Measurements from ENCODE around the gene KCNG2.
"Not testable (repeated sequence)": the region's sequence is repeated elsewhere in the genome, so short reads cannot be mapped to it uniquely, and the experiment has no call there.

The KCNG2 gene

GRCh38 chr18:79872527-79873444 is 75.0 kb downstream of the KCNG2 start:
- DNase-seq (ENCODE audit: low spot score) = no peak

GRCh38 chr18:79873449-79874110 is 75.8 kb downstream of the KCNG2 start:
- DNase-seq (ENCODE audit: low spot score) = no peak

GRCh38 chr18:79874553-79875530 is 77.1 kb downstream of the KCNG2 start:
- no peak for DNase-seq (ENCODE audit: low spot score)

GRCh38 chr18:79875531-79875919 is 77.8 kb downstream of the KCNG2 start:
- DNase-seq (ENCODE audit: low spot score) = no peak

GRCh38 chr18:79875931-79876461 is 78.3 kb downstream of the KCNG2 start:
- DNase-seq (ENCODE audit: low spot score) = no peak

GRCh38 chr18:79876497-79876896 is 78.8 kb downstream of the KCNG2 start:
- no peak for DNase-seq (ENCODE audit: low spot score)

- no peak for DNase-seq (ENCODE audit: low spot score)
These were observed 79.7 kb downstream of the KCNG2 start for GRCh38 chr18:79877163-79878091.

GRCh38 chr18:79878246-79878645 is 80.5 kb downstream of the KCNG2 start:
- not testable (repeated sequence) for DNase-seq (ENCODE audit: low spot score)

- DNase-seq (ENCODE audit: low spot score) = no peak
These were observed 81.1 kb downstream of the KCNG2 start for GRCh38 chr18:79878741-79879378.

- DNase-seq (ENCODE audit: low spot score) = no peak
These were observed 81.8 kb downstream of the KCNG2 start for GRCh38 chr18:79879566-79879965.

GRCh38 chr18:79881695-79882094 is 84.0 kb downstream of the KCNG2 start:
- DNase-seq (ENCODE audit: low spot score) = no peak

GRCh38 chr18:79882522-79883241 is 84.9 kb downstream of the KCNG2 start:
- DNase-seq (ENCODE audit: low spot score) = no peak

- no peak for DNase-seq (ENCODE audit: low spot score)
These were observed 85.9 kb downstream of the KCNG2 start for GRCh38 chr18:79883461-79884293.

GRCh38 chr18:79884294-79884962 is 86.7 kb downstream of the KCNG2 start:
- no peak for DNase-seq (ENCODE audit: low spot score)

GRCh38 chr18:79884963-79885728 is 87.4 kb downstream of the KCNG2 start:
- no peak for DNase-seq (ENCODE audit: low spot score)

- no peak for DNase-seq (ENCODE audit: low spot score)
These were observed 89.7 kb downstream of the KCNG2 start for GRCh38 chr18:79887181-79888000.
